T-helper 2 cell treated with Interferon-gamma antibody and Interleukin-4, amounts not matched to agents 5 μg/mL and 100 μg/mL, for 36 hours (primary cell): ENCODE results near the gene CHPF.

Experiments used
- DNase-seq: peaks from one replicate; pipeline ENCODE4 v3.0.0; 2021; ENCODE audit warnings: low spot score
- H3K27ac Mint-ChIP-seq: one replicate; pipeline ENCODE4 v1.8.0; 2021; ENCODE audit warnings: mild to moderate bottlenecking, mixed read lengths
- H3K27me3 Mint-ChIP-seq: one replicate; pipeline ENCODE4 v1.8.0; 2021; ENCODE audit warnings: low read depth, mixed read lengths
- H3K36me3 Mint-ChIP-seq: one replicate; pipeline ENCODE4 v1.8.0; 2021; ENCODE audit warnings: low read depth, mixed read lengths
- H3K4me1 Mint-ChIP-seq: one replicate; pipeline ENCODE4 v1.8.0; 2021; ENCODE audit warnings: low read depth, mixed read lengths
- H3K4me3 Mint-ChIP-seq: one replicate; pipeline ENCODE4 v1.8.0; 2022; ENCODE audit warnings: mild to moderate bottlenecking, moderate library complexity, mixed read lengths
- H3K9me3 Mint-ChIP-seq: one replicate; pipeline ENCODE4 v1.8.0; 2021; ENCODE audit warnings: mixed read lengths

The CHPF gene

DNA sequence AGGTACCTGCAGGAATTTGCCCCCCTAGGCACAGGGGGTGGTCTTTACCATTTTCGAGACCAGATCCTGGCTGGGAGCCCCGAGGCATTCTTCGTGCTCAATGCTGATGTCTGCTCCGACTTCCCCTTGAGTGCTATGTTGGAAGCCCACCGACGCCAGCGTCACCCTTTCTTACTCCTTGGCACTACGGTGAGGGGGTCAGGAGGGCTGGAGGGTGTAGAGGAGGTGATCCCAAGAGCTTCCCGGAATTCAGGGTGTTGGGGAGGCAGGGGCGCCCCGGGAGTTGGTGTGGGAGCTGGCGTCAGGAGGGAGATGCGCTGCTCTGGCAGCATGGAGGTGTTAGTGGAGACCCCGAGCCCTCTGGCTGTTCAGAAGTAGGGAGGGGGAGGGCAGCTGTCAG is 41.8 kb downstream of the CHPF start:
- Mint-ChIP-seq H3K27me3 (peaks cover 13% of the 10 kb centered on the region), H3K4me3 (no peak overlapping the region), H3K27ac (peak overlapping the region; percentile 8), H3K36me3 (peaks cover 14% of the 10 kb centered on the region), H3K9me3 (no peaks in the 10 kb centered on the region), H3K4me1 (peaks cover 28% of the 10 kb centered on the region)
- DNase-seq: no peak

- H3K9me3 Mint-ChIP-seq: no peaks in the 10 kb centered on the region
- H3K36me3 Mint-ChIP-seq: peaks cover 11% of the 10 kb centered on the region
- H3K4me3 Mint-ChIP-seq: peak overlapping the region; percentile 94
- peak overlapping the region; percentile 32 for H3K27ac Mint-ChIP-seq
- DNase-seq: no peak
- peaks cover 29% of the 10 kb centered on the region for H3K27me3 Mint-ChIP-seq
- peaks cover 32% of the 10 kb centered on the region for H3K4me1 Mint-ChIP-seq
Measured at GRCh38 chr2:219500135-219500534, 43.5 kb downstream of the CHPF start.

DNA sequence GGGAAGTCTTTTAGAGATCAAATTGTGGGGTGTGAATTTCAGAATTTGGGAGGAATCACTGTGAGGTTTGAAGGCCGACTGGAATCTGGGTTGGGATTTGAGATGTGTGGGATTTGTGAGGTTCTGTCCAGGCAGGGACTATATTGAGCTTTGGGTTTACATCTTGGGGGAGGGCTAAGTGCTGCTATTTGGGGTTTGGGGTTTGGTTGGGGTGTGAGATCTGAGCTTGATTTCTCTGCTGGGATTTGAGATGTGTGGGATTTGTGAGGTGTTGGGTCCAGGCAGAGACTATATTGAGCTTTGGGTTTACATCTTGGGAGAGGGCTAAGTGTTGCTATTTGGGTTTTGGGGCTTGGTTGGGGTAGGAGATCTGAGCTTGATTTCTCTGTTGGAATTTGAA is 44.1 kb downstream of the CHPF start:
- Mint-ChIP-seq H3K4me3 (peak overlapping the region; percentile 94), H3K27me3 (peaks cover 34% of the 10 kb centered on the region), H3K36me3 (peaks cover 11% of the 10 kb centered on the region), H3K9me3 (no peaks in the 10 kb centered on the region), H3K4me1 (peaks cover 32% of the 10 kb centered on the region), H3K27ac (peak overlapping the region; percentile 90)
- DNase-seq: no peak

GRCh38 chr2:219499058-219499307 is 44.6 kb downstream of the CHPF start:
- Mint-ChIP-seq H3K27me3 (peaks cover 39% of the 10 kb centered on the region), H3K4me3 (peak overlapping the region; percentile 94), H3K9me3 (no peaks in the 10 kb centered on the region), H3K4me1 (peaks cover 32% of the 10 kb centered on the region), H3K36me3 (peaks cover 9% of the 10 kb centered on the region), H3K27ac (peak overlapping the region; percentile 90)
- no peak for DNase-seq

GRCh38 chr2:219498280-219499057 is 45.1 kb downstream of the CHPF start, which contains the start of gene GMPPA:
Gene GMPPA, plus strand, starts transcription at chr2:219498891. Its CDS starts 1,085 bp downstream, at chr2:219499976.
- H3K27ac Mint-ChIP-seq: peak within 1 kb of the TSS; percentile 90
- DNase-seq: peak; percentile 94
- H3K9me3 Mint-ChIP-seq: no peaks in the 10 kb centered on the region
- peaks cover 6% of the 10 kb centered on the region for H3K36me3 Mint-ChIP-seq
- peaks cover 43% of the 10 kb centered on the region for H3K27me3 Mint-ChIP-seq
- peak within 1 kb of the TSS; percentile 94 for H3K4me3 Mint-ChIP-seq
- H3K4me1 Mint-ChIP-seq: peaks cover 32% of the 10 kb centered on the region

GRCh38 chr2:219497495-219498279 is 45.9 kb downstream of the CHPF start:
- Mint-ChIP-seq H3K27me3 (peaks cover 47% of the 10 kb centered on the region), H3K9me3 (no peaks in the 10 kb centered on the region), H3K36me3 (peaks cover 5% of the 10 kb centered on the region), H3K4me1 (peaks cover 32% of the 10 kb centered on the region), H3K4me3 (peak overlapping the region; percentile 94), H3K27ac (no peak overlapping the region)
- DNase-seq: peak; percentile 58

DNA sequence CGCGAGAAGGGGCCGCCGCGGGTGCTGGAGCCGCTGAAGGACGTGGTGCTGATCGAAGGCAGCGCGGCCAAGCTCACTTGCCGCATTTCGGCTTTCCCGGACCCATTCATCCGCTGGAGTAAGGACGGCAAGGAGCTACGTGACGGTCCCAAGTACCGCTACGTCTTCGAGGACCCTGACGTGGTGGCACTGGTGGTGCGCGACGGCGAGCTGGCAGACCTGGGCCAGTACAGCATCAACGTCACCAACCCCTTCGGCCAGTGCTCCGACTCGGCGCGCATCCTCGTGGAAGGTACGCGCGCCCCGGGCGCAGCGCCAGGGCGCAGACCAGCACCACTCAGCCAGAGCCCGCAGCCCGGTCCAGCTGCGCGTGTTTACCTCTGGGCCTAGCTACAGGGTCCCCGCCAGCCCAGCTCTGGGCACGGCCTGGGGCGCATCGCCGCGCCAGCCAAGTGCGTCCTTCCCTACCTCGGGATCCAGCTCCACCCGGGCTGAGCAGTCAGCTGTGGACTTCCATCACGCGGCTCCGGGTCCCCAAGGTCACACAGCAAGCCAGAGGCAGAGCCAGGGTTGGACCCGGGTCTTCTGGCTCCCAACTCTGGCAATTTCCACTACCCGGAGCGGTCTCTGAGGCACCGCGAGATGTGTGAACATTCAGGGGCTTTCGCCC is 46.6 kb downstream of the CHPF start:
- Mint-ChIP-seq H3K9me3 (no peaks in the 10 kb centered on the region), H3K36me3 (peaks cover 5% of the 10 kb centered on the region), H3K4me3 (peak overlapping the region; percentile 94), H3K4me1 (peaks cover 29% of the 10 kb centered on the region), H3K27me3 (peaks cover 47% of the 10 kb centered on the region), H3K27ac (no peak overlapping the region)
- no peak for DNase-seq

- H3K27me3 Mint-ChIP-seq: peaks cover 47% of the 10 kb centered on the region
- H3K9me3 Mint-ChIP-seq: no peaks in the 10 kb centered on the region
- H3K4me1 Mint-ChIP-seq: peaks cover 26% of the 10 kb centered on the region
- H3K4me3 Mint-ChIP-seq: peak overlapping the region; percentile 33
- H3K27ac Mint-ChIP-seq: no peak overlapping the region
- DNase-seq: no peak
- peaks cover 5% of the 10 kb centered on the region for H3K36me3 Mint-ChIP-seq
Measured at GRCh38 chr2:219496247-219496824, 47.3 kb downstream of the CHPF start.

- H3K4me3 Mint-ChIP-seq: no peak overlapping the region
- H3K27ac Mint-ChIP-seq: no peak overlapping the region
- peaks cover 1% of the 10 kb centered on the region for H3K36me3 Mint-ChIP-seq
- H3K9me3 Mint-ChIP-seq: no peaks in the 10 kb centered on the region
- peaks cover 24% of the 10 kb centered on the region for H3K4me1 Mint-ChIP-seq
- DNase-seq: peak; percentile 36
- peaks cover 47% of the 10 kb centered on the region for H3K27me3 Mint-ChIP-seq
Measured at GRCh38 chr2:219495531-219496122, 48.0 kb downstream of the CHPF start.

DNA sequence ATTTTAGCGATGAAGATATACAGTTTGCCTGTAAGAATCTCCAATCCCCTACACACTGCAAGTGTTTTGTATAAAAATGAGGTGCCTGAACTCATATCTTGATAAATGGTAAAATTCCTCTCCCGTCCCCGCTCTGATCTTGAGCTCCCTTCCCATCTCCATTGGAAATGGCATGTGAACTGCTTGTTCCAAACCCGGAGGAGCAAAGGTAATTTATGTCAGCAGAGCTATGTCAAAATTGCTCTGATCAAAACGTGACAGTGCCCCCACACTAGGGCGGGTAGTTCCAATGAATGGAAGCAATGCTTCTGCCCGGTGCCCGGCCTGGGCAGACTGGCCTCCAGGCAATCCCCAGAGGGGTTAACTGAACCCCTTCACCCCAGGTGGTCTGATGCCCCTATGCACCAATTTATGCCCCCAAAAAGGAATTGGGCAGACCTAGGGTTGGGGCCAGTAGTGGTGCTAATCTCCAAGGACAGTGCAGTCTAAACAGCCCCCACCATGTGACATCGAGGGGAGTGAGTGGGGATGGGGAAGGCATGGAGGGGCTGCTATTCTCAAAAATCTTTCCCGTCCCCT is 48.6 kb downstream of the CHPF start:
- Mint-ChIP-seq H3K27me3 (peaks cover 47% of the 10 kb centered on the region), H3K4me3 (no peak overlapping the region), H3K36me3 (peaks cover 1% of the 10 kb centered on the region), H3K27ac (no peak overlapping the region), H3K4me1 (peaks cover 21% of the 10 kb centered on the region), H3K9me3 (no peaks in the 10 kb centered on the region)
- no peak for DNase-seq

GRCh38 chr2:219493086-219493485 is 50.5 kb downstream of the CHPF start:
- peaks cover 8% of the 10 kb centered on the region for H3K4me1 Mint-ChIP-seq
- no peak overlapping the region for H3K4me3 Mint-ChIP-seq
- peaks cover 41% of the 10 kb centered on the region for H3K27me3 Mint-ChIP-seq
- H3K27ac Mint-ChIP-seq: no peak overlapping the region
- no peak for DNase-seq
- H3K9me3 Mint-ChIP-seq: no peaks in the 10 kb centered on the region
- no peaks in the 10 kb centered on the region for H3K36me3 Mint-ChIP-seq

DNA sequence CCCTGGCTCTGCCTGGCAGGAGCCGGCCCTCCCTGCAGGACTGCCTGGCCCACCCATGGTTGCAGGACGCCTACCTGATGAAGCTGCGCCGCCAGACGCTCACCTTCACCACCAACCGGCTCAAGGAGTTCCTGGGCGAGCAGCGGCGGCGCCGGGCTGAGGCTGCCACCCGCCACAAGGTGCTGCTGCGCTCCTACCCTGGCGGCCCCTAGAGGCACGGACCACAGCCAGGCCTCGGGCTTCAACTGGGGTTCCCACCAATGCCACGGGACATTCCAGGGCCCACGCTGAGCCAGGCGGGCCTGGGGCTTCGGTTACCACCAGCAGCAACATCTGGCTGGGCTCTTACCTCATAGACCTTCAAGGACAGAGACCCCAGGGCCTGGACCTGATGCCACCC is 51.0 kb downstream of the CHPF start:
- Mint-ChIP-seq H3K4me3 (no peak overlapping the region), H3K27me3 (peaks cover 43% of the 10 kb centered on the region), H3K9me3 (no peaks in the 10 kb centered on the region), H3K4me1 (peaks cover 7% of the 10 kb centered on the region), H3K36me3 (no peaks in the 10 kb centered on the region), H3K27ac (no peak overlapping the region)
- DNase-seq: no peak

GRCh38 chr2:219491278-219491963 is 52.2 kb downstream of the CHPF start:
- Mint-ChIP-seq H3K36me3 (no peaks in the 10 kb centered on the region), H3K4me1 (peaks cover 3% of the 10 kb centered on the region), H3K27me3 (peaks cover 40% of the 10 kb centered on the region), H3K4me3 (no peak overlapping the region), H3K27ac (no peak overlapping the region), H3K9me3 (no peaks in the 10 kb centered on the region)
- DNase-seq: no peak
